ENCODE data around the gene KIF6. TPM values are rescaled to one million over a fixed set of nuclear protein-coding genes. Genes with fewer than 3 reads are reported as not detected.

Gene KIF6
- total RNA-seq, 2 experiments from 2014 or later, result not detected

GRCh38 chr6:39468385-39468784, 256.8 kb downstream of the KIF6 start:
- POLR2A ChIA-PET, result no interaction called here
- CTCF ChIA-PET, result no interaction called here
- no peak for DNase-seq
- Mint-ChIP-seq H3K9me3 (peaks cover 2% of the 10 kb centered on the region), H3K4me3 (no peak overlapping the region), H3K27me3 (peaks cover 5% of the 10 kb centered on the region), H3K36me3 (ENCODE audit: low read depth) (no peaks in the 10 kb centered on the region), H3K27ac (no peak overlapping the region), H3K4me1 (ENCODE audit: low read depth) (no peaks in the 10 kb centered on the region)
- Histone ChIP-seq H3K27me3 (ENCODE audit: control insufficient read depth in 1 of 2, insufficient read depth in 2 of 2, low read length in 2 of 2) (no peaks in the 10 kb centered on the region), H3K9me3 (ENCODE audit: control insufficient read depth in 1 of 2, insufficient read depth in 1 of 2, low read length in 2 of 2) (peaks cover 0 to 11% of the 10 kb centered on the region in 2 experiments), H3K4me3 (ENCODE audit: low read length) (no peak overlapping the region), H3K36me3 (ENCODE audit: insufficient read depth, low read length) (no peaks in the 10 kb centered on the region), H3K4me1 (ENCODE audit: insufficient read depth, low read length) (no peaks in the 10 kb centered on the region), H3K27ac (ENCODE audit: low read depth in 1 of 2, low read length in 2 of 2) (no peak overlapping the region)
- no peak for ATAC-seq (ENCODE audit: poor library complexity)
- no peak for TF ChIP-seq CTCF (IDR thresholded peaks at IDR 0.05)
- intact Hi-C loops (cut with DNase I, micrococcal nuclease), result no loop called here

- intact Hi-C loops (cut with DNase I, micrococcal nuclease), result no loop called here
- Histone ChIP-seq H3K4me3 (ENCODE audit: low read length) (no peak overlapping the region), H3K4me1 (ENCODE audit: insufficient read depth, low read length) (no peaks in the 10 kb centered on the region), H3K9me3 (ENCODE audit: control insufficient read depth in 1 of 2, insufficient read depth in 1 of 2, low read length in 2 of 2) (peaks cover 0 to 11% of the 10 kb centered on the region in 2 experiments), H3K27ac (ENCODE audit: low read depth in 1 of 2, low read length in 2 of 2) (no peak overlapping the region), H3K36me3 (ENCODE audit: insufficient read depth, low read length) (no peaks in the 10 kb centered on the region), H3K27me3 (ENCODE audit: control insufficient read depth in 1 of 2, insufficient read depth in 2 of 2, low read length in 2 of 2) (no peaks in the 10 kb centered on the region)
- Mint-ChIP-seq H3K36me3 (ENCODE audit: low read depth) (no peaks in the 10 kb centered on the region), H3K9me3 (peaks cover 2% of the 10 kb centered on the region), H3K4me3 (no peak overlapping the region), H3K27me3 (peaks cover 9% of the 10 kb centered on the region), H3K4me1 (ENCODE audit: low read depth) (no peaks in the 10 kb centered on the region), H3K27ac (no peak overlapping the region)
- ATAC-seq (ENCODE audit: poor library complexity) (no peak), DNase-seq (no peak)
- CTCF ChIA-PET, result no interaction called here
- POLR2A ChIA-PET, result no interaction called here
- TF ChIP-seq CTCF (IDR thresholded peaks at IDR 0.05), result no peak
Measured at GRCh38 chr6:39466631-39467030, 258.6 kb downstream of the KIF6 start.

GRCh38 chr6:39465539-39465938, 259.7 kb downstream of the KIF6 start:
- Histone ChIP-seq H3K9me3 (ENCODE audit: control insufficient read depth in 1 of 2, insufficient read depth in 1 of 2, low read length in 2 of 2) (peaks cover 0 to 11% of the 10 kb centered on the region in 2 experiments), H3K36me3 (ENCODE audit: insufficient read depth, low read length) (no peaks in the 10 kb centered on the region), H3K27me3 (ENCODE audit: control insufficient read depth in 1 of 2, insufficient read depth in 2 of 2, low read length in 2 of 2) (no peaks in the 10 kb centered on the region), H3K27ac (ENCODE audit: low read depth in 1 of 2, low read length in 2 of 2) (no peak overlapping the region), H3K4me1 (ENCODE audit: insufficient read depth, low read length) (no peaks in the 10 kb centered on the region), H3K4me3 (ENCODE audit: low read length) (no peak overlapping the region)
- no peak for DNase-seq
- no peaks in the 10 kb centered on the region for H3K4me1 Mint-ChIP-seq (ENCODE audit: low read depth)
- peaks cover 9% of the 10 kb centered on the region for H3K27me3 Mint-ChIP-seq
- ATAC-seq (ENCODE audit: poor library complexity), result no peak
- CTCF ChIA-PET, result no interaction called here
- H3K27ac Mint-ChIP-seq, result no peak overlapping the region
- no peak overlapping the region for H3K4me3 Mint-ChIP-seq
- no peak for TF ChIP-seq CTCF (IDR thresholded peaks at IDR 0.05)
- peaks cover 4% of the 10 kb centered on the region for H3K9me3 Mint-ChIP-seq
- intact Hi-C loops (cut with DNase I, micrococcal nuclease), result no loop called here
- POLR2A ChIA-PET, result no interaction called here
- no peaks in the 10 kb centered on the region for H3K36me3 Mint-ChIP-seq (ENCODE audit: low read depth)
